Activated CD4-positive, alpha-beta T cell treated with anti-CD3 and anti-CD28 coated beads, Interleukin-2, Interleukin-6, amounts not matched to agents 100 ng/mL and 50 ng/mL, durations not matched to agents 16 hours and 8 hours (primary cell): ENCODE data around the gene CNNM4.

ENCODE experiments used
- DNase-seq: peaks from one replicate; pipeline ENCODE4 v3.0.0-alpha.2; 2020

The CNNM4 gene

DNA sequence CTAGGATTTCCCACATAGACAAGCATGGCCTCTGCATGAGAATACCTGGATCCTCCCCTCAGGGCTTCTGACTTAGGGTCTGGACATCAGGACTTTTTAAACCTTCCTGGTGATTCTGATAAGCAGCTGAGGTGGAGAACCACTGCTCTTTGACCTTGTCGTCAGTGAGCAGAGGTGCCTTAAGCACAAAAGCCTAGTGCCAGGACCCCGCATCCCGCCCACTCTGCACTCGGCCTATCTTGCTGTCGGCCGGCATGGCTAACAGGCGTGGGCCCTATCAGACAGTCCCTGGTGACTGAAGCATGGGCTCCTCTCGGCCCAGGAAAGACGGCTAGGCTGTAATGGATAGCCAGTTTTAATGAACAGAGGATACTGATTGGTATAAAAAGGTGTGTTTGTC is 76.9 kb downstream of the CNNM4 start:
- no peak for DNase-seq

DNA sequence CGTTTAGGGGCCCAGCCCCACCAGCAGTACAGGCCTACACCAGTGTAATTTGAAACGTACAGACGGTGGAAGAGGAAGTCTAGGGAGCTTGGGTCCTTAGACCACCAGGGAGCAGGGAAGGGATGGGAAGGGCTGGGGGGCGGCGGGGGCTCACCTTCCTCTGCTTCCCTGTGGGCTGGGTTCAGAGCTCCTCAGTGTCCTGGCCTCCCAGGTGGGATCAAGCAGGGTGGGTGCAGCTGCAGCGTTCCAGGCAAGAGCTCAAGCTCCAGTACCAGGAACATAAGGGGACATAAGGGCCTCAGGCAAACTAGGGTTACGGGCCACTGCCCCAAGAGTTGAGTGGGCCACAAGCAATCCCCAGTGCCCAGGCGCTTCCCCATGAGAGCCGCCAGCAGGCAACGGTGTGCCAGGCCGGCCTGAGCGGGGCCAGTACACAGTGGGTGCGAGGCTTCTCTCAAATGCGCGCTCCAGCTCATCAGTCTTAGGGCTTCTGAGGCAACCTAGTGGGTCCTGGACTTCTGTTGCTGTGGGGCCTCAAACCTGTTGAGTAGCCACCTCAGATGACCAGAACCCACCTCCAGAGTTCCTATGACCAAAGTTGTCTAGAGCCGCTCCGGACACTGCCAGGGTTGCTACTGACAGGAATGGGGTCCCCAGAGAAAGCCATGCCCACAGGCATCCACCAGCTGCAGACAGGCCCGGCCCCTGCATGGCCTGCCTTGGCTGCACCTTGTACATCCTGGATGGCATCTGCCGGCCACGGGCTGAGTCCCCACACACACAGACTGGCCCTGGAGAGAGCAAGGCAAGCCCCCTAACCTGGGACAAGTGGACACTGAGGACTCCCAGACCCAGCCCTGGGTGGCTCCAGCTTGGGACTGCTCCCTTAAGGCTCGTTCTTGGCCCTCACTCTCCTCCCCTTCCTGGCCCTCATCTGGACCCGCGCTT is 77.9 kb downstream of the CNNM4 start:
- no peak for DNase-seq

GRCh38 chr2:96839293-96839874 is 78.7 kb downstream of the CNNM4 start:
- DNase-seq = peak; percentile 91

- DNase-seq = no peak
Measured at GRCh38 chr2:96839875-96840850, 79.5 kb downstream of the CNNM4 start.

DNA sequence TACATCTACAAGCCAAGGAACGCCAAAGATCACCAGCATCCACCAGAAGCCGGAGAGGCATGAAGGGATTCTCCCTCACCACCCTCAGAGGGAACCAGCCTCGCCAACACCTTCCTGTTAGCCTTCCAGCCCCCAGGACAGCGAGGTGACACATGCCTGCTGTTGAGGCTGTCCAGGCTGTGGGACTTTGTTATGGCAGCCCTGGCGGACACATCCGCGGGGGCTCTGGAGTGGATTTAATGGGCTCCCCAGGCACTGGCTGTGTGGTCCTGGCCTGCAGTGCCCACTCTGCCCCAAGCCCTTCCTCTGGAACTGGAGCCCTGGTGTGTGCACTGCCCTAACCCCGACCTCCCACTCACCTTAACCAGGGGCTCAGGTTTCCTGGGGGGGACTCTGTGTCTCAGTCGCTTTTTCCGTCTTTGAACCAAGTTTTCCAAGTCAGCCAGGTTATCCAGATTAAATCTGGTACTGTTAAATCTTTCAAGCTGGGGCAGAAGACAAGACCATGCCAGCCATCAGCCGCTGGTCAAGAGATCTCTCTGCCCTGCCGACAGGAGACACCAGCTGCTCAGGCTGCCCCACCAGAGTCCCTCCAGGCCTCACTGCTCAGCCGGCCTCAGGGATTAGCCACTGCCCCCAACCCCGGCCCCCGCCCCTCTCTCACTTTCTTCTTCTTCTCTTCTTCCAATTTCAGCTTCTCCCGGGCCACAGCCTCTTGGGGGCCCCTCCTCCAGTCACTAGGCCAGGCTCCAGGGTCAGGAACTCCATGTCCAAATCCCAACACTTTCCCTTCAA is 81.2 kb downstream of the CNNM4 start:
- no peak for DNase-seq

DNA sequence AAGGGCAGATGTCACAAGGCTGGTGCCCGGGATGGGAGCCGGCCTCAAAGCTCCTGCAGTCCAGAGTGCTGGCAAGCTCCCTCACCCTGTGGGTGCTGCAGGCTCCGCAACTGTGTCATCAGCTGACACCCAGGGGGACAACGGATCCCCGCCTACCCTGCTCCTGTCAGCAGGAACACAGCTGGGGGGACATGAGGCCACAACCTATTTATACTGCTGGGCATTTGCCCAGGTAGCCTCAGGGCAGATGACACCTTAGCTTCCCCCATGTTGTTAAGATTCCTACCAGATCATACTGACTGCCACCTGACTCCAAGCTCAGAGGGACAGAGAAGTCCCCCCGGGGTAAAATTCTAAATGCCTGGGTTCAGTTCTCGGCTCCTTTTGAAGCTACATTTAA is 81.9 kb downstream of the CNNM4 start:
- no peak for DNase-seq

DNA sequence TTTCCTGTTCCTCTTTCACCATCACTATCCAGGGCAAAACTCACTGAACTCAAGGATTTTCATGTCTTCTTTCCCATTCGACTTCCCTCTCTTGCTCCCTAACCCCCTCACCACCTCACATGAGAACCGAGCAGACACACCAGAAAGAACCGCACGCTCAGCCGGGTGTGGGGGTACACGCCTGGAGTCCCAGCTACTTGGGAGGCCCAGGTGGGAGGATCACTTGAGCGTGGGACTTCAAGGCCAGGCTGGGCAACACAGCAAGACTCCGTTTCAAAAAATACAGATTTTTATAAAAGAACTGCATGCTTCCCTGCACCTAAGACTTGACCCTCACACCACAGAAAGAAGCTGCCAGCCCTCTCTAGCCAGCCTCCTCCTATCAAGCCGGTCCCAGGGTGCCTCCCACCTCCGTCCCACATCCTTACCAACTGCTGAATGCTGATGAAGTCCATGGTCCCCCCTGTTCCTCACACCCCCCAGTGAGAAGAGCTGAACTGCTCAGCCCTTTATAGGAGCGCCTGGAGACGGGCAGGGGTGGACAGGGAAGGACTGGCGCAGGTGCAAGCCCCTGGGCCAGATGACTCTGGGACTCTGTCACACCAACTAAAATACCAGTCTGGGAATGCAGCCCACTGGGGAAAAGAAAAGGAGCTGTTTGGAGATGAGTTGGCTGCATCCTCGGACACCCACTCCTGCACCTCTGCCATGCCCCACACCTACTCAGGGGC is 83.0 kb downstream of the CNNM4 start, which contains the start of gene ANKRD23:
ANKRD23 (minus strand) TSS at position 484 of the 731 bp plus-strand sequence; CDS start at position 455, 29 bp downstream.
- DNase-seq = no peak

GRCh38 chr2:96844405-96844808 is 83.7 kb downstream of the CNNM4 start:
- no peak for DNase-seq

DNA sequence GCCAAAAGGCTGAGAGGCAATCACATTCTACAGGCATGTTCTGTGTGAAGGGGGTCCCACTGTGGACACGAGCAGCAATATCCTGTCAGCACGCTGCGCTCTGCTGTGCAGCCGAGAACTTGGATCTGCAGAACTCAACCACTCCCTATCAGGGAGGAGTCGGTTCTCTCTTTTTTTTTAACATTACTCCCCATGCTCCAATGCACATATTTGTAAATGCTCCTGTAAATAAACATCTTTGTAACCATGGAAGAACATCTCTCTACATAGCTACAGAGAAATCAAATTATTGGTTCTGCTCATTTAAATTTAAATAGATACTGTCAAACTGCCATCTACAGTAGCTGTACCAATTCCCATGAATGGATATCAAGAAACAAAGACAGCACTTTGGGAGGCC is 86.1 kb downstream of the CNNM4 start:
- DNase-seq = no peak

DNA sequence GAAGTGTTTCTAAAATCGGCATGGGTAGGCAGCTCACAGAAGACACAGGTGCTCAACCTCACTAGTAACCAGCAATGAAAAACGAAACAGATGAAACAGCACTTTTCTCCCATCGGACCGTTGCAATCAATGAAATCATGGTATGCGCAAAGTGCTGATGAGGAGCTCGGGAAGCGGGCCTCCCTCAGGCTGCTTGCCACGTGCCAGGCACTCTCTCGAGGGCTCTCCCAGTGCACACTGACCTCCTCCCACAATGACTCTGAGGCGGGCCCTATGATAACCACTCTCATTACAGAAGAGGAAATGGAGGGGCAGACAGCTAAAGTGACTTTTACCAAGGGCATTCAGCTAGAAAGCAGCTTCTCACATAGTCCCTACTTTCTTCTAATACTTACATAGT is 86.9 kb downstream of the CNNM4 start:
- no peak for DNase-seq

- no peak for DNase-seq
Measured at GRCh38 chr2:96848264-96848663, 87.6 kb downstream of the CNNM4 start.

GRCh38 chr2:96852667-96853066 is 92.0 kb downstream of the CNNM4 start:
- no peak for DNase-seq

- DNase-seq = no peak
Measured at GRCh38 chr2:96853321-96853720, 92.6 kb downstream of the CNNM4 start.

GRCh38 chr2:96856776-96857666 is 96.3 kb downstream of the CNNM4 start:
- peak; percentile 67 for DNase-seq

DNA sequence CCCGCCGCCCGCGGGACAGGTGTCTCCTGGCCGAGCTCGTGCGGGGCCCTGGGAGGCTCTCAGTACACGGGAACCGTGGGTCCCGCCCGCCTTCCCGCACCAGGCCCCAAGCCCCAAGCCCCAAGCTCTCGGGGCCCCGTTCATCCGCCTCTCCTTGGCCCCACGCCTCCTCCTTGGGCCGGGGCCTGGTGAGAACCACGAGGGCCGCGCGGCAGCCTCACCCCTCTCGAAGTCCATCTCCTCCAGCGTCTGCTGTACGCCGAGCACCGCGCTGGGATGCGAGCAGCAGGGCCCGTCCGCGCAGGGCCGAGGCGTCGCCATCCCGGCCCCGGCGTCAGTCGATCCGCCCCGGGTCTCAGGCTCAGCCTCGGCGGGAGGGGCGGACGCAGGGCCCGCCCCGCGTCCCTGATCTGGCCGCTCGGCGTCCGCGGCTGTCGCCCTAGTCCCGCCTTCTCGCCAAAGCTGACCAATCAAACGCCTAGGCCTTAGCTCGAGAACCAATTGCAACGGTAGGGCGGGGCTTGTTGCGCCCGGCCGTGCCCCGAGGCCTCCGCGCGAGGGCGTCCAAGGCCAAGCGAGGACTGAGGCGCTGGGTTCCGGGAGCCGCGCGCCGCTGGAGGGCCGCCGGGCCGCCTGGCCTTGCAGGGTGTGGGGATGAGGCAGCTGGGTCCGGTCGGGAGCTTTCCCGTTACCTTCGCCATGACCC is 97.1 kb downstream of the CNNM4 start, which contains the start of gene ANKRD39:
ANKRD39 (minus strand) TSS at position 350 of the 706 bp plus-strand sequence; CDS start at position 321, 29 bp downstream.
- peak; percentile 99 for DNase-seq

DNA sequence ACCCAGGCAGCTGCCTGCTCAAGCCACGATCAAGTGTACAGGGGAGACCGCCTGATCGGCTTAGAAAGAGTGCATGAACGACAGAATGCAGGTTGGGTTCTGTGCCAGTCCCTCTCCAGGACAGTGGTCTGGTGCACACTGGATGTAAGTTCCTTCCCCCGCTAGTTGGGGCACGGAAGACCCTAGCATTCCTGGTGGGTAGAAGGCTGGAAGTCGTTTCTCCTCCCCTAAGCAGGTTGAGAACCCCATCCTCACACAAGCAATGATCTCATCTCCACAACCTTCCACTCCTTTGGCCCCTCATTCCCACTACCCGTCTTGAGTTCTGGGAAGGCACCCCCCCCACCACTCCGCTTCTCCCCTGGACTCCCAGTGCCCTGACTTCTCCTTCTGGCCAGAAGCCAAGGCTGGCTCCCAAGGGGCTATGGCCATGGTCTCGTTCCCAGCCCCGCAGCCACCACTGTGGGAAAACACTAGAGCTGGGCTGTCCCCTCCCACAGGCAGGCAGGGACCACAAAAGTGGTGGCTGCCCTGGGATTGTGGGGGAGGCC is 98.5 kb downstream of the CNNM4 start:
- DNase-seq = no peak

- no peak for DNase-seq
Measured at GRCh38 chr2:96859681-96860064, 99.0 kb downstream of the CNNM4 start.

GRCh38 chr2:96860065-96861029 is 99.6 kb downstream of the CNNM4 start:
- peak; percentile 33 for DNase-seq
